Activated naive CD4-positive, alpha-beta T cell treated with anti-CD3 and anti-CD28 coated beads, Interleukin-2, amount 50 U/mL, for 16 hours (primary cell): ENCODE measurements around the gene TRIM75.
"Not testable (repeated sequence)": the region's sequence is repeated elsewhere in the genome, so short reads cannot be mapped to it uniquely, and the experiment has no call there.

Experiments used
- DNase-seq: peaks from one replicate; pipeline ENCODE4 v3.0.0-alpha.2; 2020

TRIM75 gene

DNA sequence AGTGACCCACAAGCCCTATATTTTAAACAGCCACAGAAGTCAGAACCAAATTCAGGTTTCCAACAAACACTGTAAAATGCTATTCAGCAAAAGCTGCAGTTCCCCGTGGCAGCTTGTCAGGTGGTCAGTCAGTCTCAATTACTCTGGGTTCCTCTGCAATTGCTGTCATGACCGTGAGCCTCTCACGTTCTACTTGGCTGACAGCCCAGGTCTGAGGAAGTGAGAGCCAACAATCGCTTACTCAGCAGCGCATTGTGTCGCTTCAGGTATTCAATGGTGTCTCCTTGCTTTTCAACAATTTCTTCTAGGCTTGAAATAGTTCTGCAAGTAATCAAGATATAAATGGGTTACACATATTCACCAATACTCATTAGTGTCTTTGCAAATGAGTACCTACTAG is 25.8 kb downstream of the TRIM75 start:
- no peak for DNase-seq

DNA sequence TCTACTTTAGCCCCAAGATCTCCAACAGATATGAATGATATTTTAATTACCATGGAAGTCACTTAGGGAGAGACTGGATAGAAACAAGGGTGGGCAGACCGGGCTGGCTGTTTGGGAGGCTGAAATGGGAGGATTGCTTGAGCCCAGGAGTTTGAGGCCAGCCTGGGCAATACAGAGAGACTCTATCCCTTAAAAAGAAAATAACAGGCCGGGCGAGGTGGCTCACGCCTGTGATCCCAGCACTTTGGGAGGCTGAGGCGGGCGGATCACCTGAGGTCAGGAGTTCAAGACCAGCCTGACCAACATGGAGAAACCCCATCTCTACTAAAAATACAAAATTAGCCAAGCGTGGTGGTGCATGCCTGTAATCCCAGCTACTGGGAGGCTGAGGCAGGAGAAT is 31.1 kb downstream of the TRIM75 start:
- not testable (repeated sequence) for DNase-seq

DNA sequence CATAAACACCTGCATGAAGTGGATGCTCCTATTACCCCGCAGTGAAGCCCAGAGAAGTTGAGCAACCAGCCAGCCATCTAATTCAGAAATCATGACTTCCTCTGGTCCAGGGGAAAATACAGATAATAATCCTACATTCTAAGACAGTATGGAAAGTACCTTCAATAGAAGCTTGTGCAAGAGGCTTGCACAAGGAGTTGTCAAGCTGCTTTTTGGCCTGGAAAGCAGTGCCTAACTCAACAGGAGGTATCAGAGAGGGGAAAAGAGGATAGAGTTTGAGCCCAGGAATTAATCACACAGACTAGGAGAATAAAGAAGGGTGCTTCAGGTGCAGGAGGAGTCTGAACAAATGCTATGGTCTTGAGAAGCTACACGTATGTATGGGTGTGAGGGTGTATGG is 32.3 kb downstream of the TRIM75 start:
- no peak for DNase-seq

DNA sequence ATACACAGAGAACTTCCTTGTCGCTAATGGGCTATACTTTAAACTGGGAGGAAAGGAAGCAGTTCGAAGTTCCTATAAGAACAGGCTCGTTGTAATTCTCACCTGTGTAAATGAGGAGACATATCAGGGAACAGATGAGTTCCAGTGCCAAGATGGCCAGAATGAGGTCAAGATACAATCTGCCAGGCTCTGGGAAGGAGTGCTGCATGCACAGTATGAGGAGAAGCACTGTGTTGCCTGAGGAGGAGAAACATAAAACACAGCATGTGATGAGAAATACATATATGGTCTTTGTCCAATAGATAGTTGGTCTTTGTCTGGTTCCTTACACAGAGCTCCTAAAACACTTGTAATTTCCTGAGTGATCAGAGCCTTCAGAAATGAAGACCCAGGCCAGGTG is 34.7 kb downstream of the TRIM75 start:
- no peak for DNase-seq

DNA sequence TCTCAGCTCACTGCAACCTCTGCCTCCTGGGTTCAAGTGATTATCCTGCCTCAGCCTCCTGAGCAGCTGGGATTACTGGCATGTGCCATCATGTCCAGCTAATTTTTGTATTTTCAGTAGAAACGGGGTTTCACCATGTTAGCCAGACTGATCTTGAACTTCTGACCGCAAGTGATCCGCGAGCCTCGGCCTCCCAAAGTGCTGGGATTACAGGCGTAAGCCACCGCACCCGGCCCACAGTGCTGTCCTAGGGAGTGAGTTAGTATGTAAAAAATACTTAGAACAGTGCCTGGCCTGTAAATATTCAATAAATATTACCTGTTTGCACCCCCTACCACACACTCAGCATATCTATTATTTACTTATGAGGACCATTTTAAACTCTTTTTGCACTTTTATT is 38.5 kb downstream of the TRIM75 start:
- not testable (repeated sequence) for DNase-seq

DNA sequence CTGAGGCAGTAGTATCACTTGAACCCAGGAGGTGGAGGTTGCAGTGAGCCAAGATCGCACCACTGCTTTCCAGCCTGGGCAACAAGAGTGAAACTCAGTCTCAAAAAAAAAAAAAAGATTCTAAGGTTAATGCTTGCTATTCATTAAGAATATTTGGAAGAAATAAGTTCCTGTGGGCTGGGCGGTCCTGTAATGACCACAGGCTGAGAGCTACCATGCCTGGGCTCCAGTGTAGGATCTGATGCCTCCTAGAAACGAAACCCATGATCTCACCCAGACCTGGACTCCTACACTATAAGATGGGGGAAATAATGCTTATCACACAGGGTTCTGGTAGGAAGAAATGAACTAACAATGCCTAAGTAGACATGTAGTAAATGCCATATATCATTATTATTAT is 41.2 kb downstream of the TRIM75 start:
- DNase-seq, result no peak

DNA sequence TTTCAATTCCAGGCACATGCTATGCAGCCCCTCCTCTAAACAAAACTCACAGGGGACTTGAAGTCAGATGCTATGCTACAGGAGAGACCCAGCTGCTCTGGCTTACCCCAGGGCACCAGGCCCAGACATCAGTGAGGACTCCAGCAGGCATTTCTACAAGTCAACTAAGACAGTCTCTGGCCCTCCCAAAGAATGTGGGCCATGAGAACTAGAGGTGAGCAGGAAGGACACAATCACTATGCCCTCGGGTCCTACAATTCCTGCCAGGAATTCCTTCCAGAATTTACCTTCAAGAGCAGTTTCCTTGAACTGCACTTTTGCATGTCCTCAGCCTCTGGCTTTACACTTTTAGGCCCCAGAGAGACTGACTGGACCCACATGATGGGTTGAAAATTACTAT is 41.6 kb downstream of the TRIM75 start:
- no peak for DNase-seq

DNA sequence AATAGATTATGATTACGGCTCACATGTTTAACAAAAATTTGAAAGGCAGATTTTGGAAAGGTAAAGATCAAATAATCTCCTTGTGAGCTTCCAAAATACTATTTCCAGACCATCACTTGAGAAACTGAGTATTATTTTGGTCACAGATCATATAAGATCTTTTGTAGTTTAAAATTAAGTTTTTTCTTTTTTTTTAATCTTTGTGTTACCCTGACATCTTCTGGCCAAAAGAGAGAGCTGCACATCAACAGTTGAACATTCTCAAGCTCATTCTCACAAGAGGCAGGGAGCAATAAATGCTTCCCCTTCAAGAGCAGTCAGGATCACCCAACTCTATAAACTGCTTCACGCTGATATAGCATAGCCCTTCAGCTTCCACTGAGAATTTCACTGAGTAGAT is 43.1 kb downstream of the TRIM75 start:
- DNase-seq, result no peak

GRCh38 chr4:165101641-165102040 is 48.0 kb downstream of the TRIM75 start:
- DNase-seq, result no peak

DNA sequence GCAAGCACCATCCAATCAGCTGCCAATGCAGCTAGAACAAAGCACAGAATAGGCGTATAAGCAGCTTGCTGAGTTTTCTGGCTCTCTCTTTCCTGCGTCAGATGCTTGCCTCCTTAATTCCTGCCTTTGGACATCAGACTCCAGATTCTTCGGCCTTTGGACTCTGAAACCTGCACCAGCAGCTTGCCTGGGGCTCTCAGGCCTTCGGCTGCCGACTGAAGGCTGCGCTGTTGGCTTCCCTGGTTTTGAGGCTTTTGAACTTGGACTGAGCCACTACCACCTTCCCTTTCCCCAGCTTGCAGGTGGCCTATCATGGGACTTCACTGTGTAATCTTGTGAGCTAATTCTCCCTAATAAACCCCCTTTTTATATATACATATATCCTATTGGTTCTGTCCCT is 52.9 kb downstream of the TRIM75 start:
- no peak for DNase-seq
